ENCODE results near the gene ARL5B. TPM values are rescaled to one million over a fixed set of nuclear protein-coding genes. Genes with fewer than 3 reads are reported as not detected.

ARL5B gene
- polyA plus RNA-seq, 1 donor (not counting 4 experiments of a cell fraction or from before 2014, with no cell fraction given) = 10.4 TPM

- dilution Hi-C loops (cut with MboI; ENCODE audit: extremely low pct_ligation_motif_present, low sequenced_read_pairs) = no loop called here
- no peaks in the 10 kb centered on the region for H3K27me3 ChIP-seq (ENCODE audit: control insufficient read depth, extremely low read depth, insufficient read depth, low read length)
- no peak for FAIRE-seq
These were observed 61.8 kb downstream of the ARL5B start for GRCh38 chr10:18721067-18721466.

GRCh38 chr10:18723801-18724200 lies 64.6 kb downstream of the ARL5B start:
- no peaks in the 10 kb centered on the region for H3K27me3 ChIP-seq (ENCODE audit: control insufficient read depth, extremely low read depth, insufficient read depth, low read length)
- H3K4me2 ChIP-seq (ENCODE audit: control insufficient read depth, extremely low read depth, insufficient read depth, low read depth, low read length) = no peak overlapping the region
- FAIRE-seq (no peak), DNase-seq (ENCODE audit: low read depth, low spot score) (no peak)
- no peak overlapping the region for H3K4me3 ChIP-seq (ENCODE audit: control insufficient read depth in 2 of 3, extremely low read depth in 1 of 3, insufficient read depth in 2 of 3, low read depth in 1 of 3, low read length in 3 of 3)
- H3K9me1 ChIP-seq (ENCODE audit: control insufficient read depth, extremely low read depth, insufficient read depth, low read length) = no peaks in the 10 kb centered on the region
- H4K20me1 ChIP-seq (ENCODE audit: control insufficient read depth, extremely low read depth, insufficient read depth, low read length) = no peaks in the 10 kb centered on the region
- TF ChIP-seq EZH2 (IDR thresholded peaks at IDR 0.05; ENCODE audit: low read length) (no peak), CTCF (optimal IDR thresholded peaks at IDR 0.05 in 1 of 3, IDR thresholded peaks at IDR 0.05 in 1 of 3, conservative IDR thresholded peaks at IDR 0.05 in 1 of 3; ENCODE audit: extremely low read depth in 1 of 3, insufficient read depth in 2 of 3, low read length in 3 of 3) (no peak)
- H3K27ac ChIP-seq (ENCODE audit: control insufficient read depth, insufficient read depth, low read length) = no peak overlapping the region
- H2AFZ ChIP-seq (ENCODE audit: control insufficient read depth, low read length) = no peak overlapping the region
- no peaks in the 10 kb centered on the region for H3K9me3 ChIP-seq (ENCODE audit: control insufficient read depth, low read depth, low read length)
- no peaks in the 10 kb centered on the region for H3K79me2 ChIP-seq (ENCODE audit: control insufficient read depth, insufficient read depth, low read length)
- H3K4me1 ChIP-seq (ENCODE audit: control insufficient read depth, extremely low read depth, insufficient read depth, low read length) = no peaks in the 10 kb centered on the region
- no peaks in the 10 kb centered on the region for H3K36me3 ChIP-seq (ENCODE audit: control insufficient read depth in 2 of 2, extremely low read depth in 1 of 2, insufficient read depth in 2 of 2, low read length in 2 of 2)
- H3K9ac ChIP-seq (ENCODE audit: control insufficient read depth, extremely low read depth, insufficient read depth, low read length) = no peak overlapping the region
- dilution Hi-C loops (cut with MboI; ENCODE audit: extremely low pct_ligation_motif_present, low sequenced_read_pairs) = no loop called here

More at GRCh38 chr10:18721067-18721466, 61.8 kb downstream of the ARL5B start:
- Histone ChIP-seq H3K9me3 (ENCODE audit: control insufficient read depth, low read depth, low read length) (no peaks in the 10 kb centered on the region), H3K36me3 (ENCODE audit: control insufficient read depth in 2 of 2, extremely low read depth in 1 of 2, insufficient read depth in 2 of 2, low read length in 2 of 2) (no peaks in the 10 kb centered on the region), H3K9ac (ENCODE audit: control insufficient read depth, extremely low read depth, insufficient read depth, low read length) (no peak overlapping the region), H3K79me2 (ENCODE audit: control insufficient read depth, insufficient read depth, low read length) (no peaks in the 10 kb centered on the region), H4K20me1 (ENCODE audit: control insufficient read depth, extremely low read depth, insufficient read depth, low read length) (no peaks in the 10 kb centered on the region), H3K4me3 (ENCODE audit: control insufficient read depth in 2 of 3, extremely low read depth in 1 of 3, insufficient read depth in 2 of 3, low read depth in 1 of 3, low read length in 3 of 3) (no peak overlapping the region), H3K27ac (ENCODE audit: control insufficient read depth, insufficient read depth, low read length) (no peak overlapping the region), H3K9me1 (ENCODE audit: control insufficient read depth, extremely low read depth, insufficient read depth, low read length) (no peaks in the 10 kb centered on the region), H3K4me2 (ENCODE audit: control insufficient read depth, extremely low read depth, insufficient read depth, low read depth, low read length) (no peak overlapping the region), H2AFZ (ENCODE audit: control insufficient read depth, low read length) (no peak overlapping the region), H3K4me1 (ENCODE audit: control insufficient read depth, extremely low read depth, insufficient read depth, low read length) (no peaks in the 10 kb centered on the region)
- DNase-seq (ENCODE audit: low read depth, low spot score) = no peak
- TF ChIP-seq CTCF (optimal IDR thresholded peaks at IDR 0.05 in 1 of 3, IDR thresholded peaks at IDR 0.05 in 1 of 3, conservative IDR thresholded peaks at IDR 0.05 in 1 of 3; ENCODE audit: extremely low read depth in 1 of 3, insufficient read depth in 2 of 3, low read length in 3 of 3) (no peak), EZH2 (IDR thresholded peaks at IDR 0.05; ENCODE audit: low read length) (no peak)

Other genes with a start within 250 kb of the ARL5B start
- 6.2 to 9.8 TPM (median 8.5 TPM) in 3 replicates for gene NSUN6, start 7.8 kb upstream of the ARL5B start, polyA plus RNA-seq